Spleen (tissue), 7 donors: ENCODE measurements around the gene RAD51B.

Experiments used
- CTCF ChIP-seq, 11 experiments: fragments of 200-600 bp in 7 of 11; fragments of 450-650 bp in 4 of 11; sonication (generic) in 4 of 11; IDR thresholded peaks in 8 of 11; conservative IDR thresholded peaks in 3 of 11; 1 replicate in 7 of 11; 2 replicates in 4 of 11; pipeline versions ENCODE4 v1.4.0 to v1.8.0; 2016 to 2021; ENCODE audit warnings: antibody characterized with exemption in 11 of 11, inconsistent platforms in 4 of 11, mild to moderate bottlenecking in 1 of 11
- POLR2A ChIP-seq, 3 donors: fragments of 450-650 bp; IDR thresholded peaks; one replicate each; pipeline ENCODE4 v1.5.1; 2017; ENCODE audit warnings: antibody characterized with exemption in 3 of 3, mild to moderate bottlenecking in 1 of 3
- POLR2AphosphoS5 ChIP-seq, 3 donors: sonication (generic); formaldehyde crosslinking; IDR thresholded peaks; one replicate each; pipeline ENCODE4 v1.5.1; 2017; ENCODE audit warnings: antibody characterized with exemption in 3 of 3
- donor health status: DM: no; HTN: no; CAD: no; lungs with moderate emphysema.
- donor health status: DM: no; HTN: no; CAD: no.
- donor health status: DM: no; HTN: no; CAD: no.

- TF ChIP-seq CTCF (IDR thresholded peaks at IDR 0.05 in 8 of 11, conservative IDR thresholded peaks at IDR 0.05 in 3 of 11) (no peak), POLR2A (IDR thresholded peaks at IDR 0.05) (no peak), POLR2AphosphoS5 (IDR thresholded peaks at IDR 0.05) (no peak)
These were observed 594.5 kb downstream of the RAD51B start for GRCh38 chr14:68414121-68414520.
